ENCODE measurements around the gene IRGQ. TPM values are rescaled to one million over a fixed set of nuclear protein-coding genes. Genes with fewer than 3 reads are reported as not detected.

Gene IRGQ
- polyA plus RNA-seq, 1 donor from 2014 or later, result 156 TPM

DNA sequence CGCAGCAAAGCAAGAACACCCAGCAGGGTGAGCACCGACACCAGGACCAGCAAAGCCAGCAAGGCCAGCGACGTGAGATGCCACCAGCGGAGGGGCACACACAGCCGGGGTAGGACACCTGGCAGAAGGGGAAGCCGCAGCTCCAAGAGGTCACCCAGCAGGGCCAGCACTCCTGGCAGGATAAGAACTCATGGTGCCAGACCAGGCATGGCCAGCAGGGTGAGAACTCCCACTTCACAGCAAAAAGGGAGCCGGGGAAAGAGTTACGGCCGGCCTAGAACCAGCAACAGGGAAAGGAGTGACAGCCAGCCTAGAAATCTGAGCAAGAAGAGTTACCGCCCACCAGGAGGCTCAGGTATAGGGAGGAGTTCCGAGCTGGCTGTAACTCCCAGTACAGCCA, 16.4 kb upstream of the IRGQ start:
- Histone ChIP-seq H3K27me3 (ENCODE audit: insufficient read depth, low read depth, low read length) (no peaks in the 10 kb centered on the region), H3K9ac (ENCODE audit: low read length) (no peak overlapping the region), H3F3A (ENCODE audit: insufficient read depth, low read length, poor library complexity, severe bottlenecking) (no peaks in the 10 kb centered on the region), H3K4me2 (ENCODE audit: low read length) (no peak overlapping the region), H2AFZ (ENCODE audit: low read depth, low read length) (no peak overlapping the region), H3K9me3 (ENCODE audit: low read length) (no peaks in the 10 kb centered on the region), H3K79me2 (replicated peaks; ENCODE audit: insufficient read depth, low read length) (peaks cover 55% of the 10 kb centered on the region), H4K20me1 (ENCODE audit: insufficient read depth) (peaks cover 4% of the 10 kb centered on the region), H3K9me2 (ENCODE audit: insufficient read depth, low read length) (no peaks in the 10 kb centered on the region), H3K27ac (ENCODE audit: low read length) (no peak overlapping the region), H3K4me3 (ENCODE audit: low read length) (no peak overlapping the region), H3K36me3 (ENCODE audit: insufficient read depth, low read length) (peaks cover 5% of the 10 kb centered on the region)
- no peak for TF ChIP-seq RAD21 (conservative IDR thresholded peaks at IDR 0.05)
- TF ChIP-seq, protein P1, sequence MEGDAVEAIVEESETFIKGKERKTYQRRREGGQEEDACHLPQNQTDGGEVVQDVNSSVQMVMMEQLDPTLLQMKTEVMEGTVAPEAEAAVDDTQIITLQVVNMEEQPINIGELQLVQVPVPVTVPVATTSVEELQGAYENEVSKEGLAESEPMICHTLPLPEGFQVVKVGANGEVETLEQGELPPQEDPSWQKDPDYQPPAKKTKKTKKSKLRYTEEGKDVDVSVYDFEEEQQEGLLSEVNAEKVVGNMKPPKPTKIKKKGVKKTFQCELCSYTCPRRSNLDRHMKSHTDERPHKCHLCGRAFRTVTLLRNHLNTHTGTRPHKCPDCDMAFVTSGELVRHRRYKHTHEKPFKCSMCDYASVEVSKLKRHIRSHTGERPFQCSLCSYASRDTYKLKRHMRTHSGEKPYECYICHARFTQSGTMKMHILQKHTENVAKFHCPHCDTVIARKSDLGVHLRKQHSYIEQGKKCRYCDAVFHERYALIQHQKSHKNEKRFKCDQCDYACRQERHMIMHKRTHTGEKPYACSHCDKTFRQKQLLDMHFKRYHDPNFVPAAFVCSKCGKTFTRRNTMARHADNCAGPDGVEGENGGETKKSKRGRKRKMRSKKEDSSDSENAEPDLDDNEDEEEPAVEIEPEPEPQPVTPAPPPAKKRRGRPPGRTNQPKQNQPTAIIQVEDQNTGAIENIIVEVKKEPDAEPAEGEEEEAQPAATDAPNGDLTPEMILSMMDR (IDR thresholded peaks at IDR 0.05; ENCODE audit: poor library complexity, severe bottlenecking), result no peak
- no peak for TF ChIP-seq TAF1 (IDR thresholded peaks at IDR 0.05; ENCODE audit: low read depth)
- TF ChIP-seq MXI1 (conservative IDR thresholded peaks at IDR 0.05; ENCODE audit: poor library complexity, severe bottlenecking), result no peak
- no peak for TF ChIP-seq EP300 (conservative IDR thresholded peaks at IDR 0.05; ENCODE audit: poor library complexity, severe bottlenecking)
- TF ChIP-seq, protein P2, sequence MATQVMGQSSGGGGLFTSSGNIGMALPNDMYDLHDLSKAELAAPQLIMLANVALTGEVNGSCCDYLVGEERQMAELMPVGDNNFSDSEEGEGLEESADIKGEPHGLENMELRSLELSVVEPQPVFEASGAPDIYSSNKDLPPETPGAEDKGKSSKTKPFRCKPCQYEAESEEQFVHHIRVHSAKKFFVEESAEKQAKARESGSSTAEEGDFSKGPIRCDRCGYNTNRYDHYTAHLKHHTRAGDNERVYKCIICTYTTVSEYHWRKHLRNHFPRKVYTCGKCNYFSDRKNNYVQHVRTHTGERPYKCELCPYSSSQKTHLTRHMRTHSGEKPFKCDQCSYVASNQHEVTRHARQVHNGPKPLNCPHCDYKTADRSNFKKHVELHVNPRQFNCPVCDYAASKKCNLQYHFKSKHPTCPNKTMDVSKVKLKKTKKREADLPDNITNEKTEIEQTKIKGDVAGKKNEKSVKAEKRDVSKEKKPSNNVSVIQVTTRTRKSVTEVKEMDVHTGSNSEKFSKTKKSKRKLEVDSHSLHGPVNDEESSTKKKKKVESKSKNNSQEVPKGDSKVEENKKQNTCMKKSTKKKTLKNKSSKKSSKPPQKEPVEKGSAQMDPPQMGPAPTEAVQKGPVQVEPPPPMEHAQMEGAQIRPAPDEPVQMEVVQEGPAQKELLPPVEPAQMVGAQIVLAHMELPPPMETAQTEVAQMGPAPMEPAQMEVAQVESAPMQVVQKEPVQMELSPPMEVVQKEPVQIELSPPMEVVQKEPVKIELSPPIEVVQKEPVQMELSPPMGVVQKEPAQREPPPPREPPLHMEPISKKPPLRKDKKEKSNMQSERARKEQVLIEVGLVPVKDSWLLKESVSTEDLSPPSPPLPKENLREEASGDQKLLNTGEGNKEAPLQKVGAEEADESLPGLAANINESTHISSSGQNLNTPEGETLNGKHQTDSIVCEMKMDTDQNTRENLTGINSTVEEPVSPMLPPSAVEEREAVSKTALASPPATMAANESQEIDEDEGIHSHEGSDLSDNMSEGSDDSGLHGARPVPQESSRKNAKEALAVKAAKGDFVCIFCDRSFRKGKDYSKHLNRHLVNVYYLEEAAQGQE (IDR thresholded peaks at IDR 0.05; ENCODE audit: borderline replicate concordance), result no peak
- TF ChIP-seq POLR2AphosphoS5 (IDR thresholded peaks at IDR 0.05), result no peak
- TF ChIP-seq EZH2 (IDR thresholded peaks at IDR 0.05; ENCODE audit: borderline replicate concordance, insufficient read depth, low read length, poor library complexity, severe bottlenecking), result no peak
- TF ChIP-seq SMC3 (conservative IDR thresholded peaks at IDR 0.05; ENCODE audit: poor library complexity), result no peak

DNA sequence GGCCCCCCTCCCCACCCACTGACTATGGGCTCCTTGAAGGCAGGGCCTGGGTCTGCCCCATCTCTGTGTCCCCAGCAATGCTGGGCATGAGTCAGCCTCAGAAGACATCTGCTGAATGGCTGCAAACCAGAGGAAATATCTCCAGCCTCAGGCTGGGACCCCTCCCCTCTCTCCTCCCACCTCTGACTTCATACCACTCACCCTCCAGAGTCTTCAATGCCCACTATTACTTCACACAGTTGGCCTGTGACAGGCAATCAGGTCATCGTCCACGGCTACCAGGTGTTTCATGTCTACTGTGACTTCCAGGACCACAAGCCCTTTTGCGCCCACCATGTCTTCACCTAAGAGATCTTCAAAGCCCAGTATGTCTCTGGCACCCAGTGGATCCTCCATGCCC, 15.9 kb upstream of the IRGQ start, which contains the start of gene SRRM5:
Gene SRRM5 (plus strand): TSS at position 301 of the 400 bp plus-strand sequence. CDS start 34 bp downstream, at position 335.
- no peaks in the 10 kb centered on the region for H3K9me2 ChIP-seq (ENCODE audit: insufficient read depth, low read length)
- no peaks in the 10 kb centered on the region for H3K9me3 ChIP-seq (ENCODE audit: low read length)
- no peak within 1 kb of the TSS for H3K9ac ChIP-seq (ENCODE audit: low read length)
- H3K4me3 ChIP-seq (ENCODE audit: low read length), result no peak within 1 kb of the TSS
- no peaks in the 10 kb centered on the region for H3K27me3 ChIP-seq (ENCODE audit: insufficient read depth, low read depth, low read length)
- no peak within 1 kb of the TSS for H3K27ac ChIP-seq (ENCODE audit: low read length)
- peaks cover 4% of the 10 kb centered on the region for H4K20me1 ChIP-seq (ENCODE audit: insufficient read depth)
- peaks cover 5% of the 10 kb centered on the region for H3K36me3 ChIP-seq (ENCODE audit: insufficient read depth, low read length)
- no peak for TF ChIP-seq POLR2AphosphoS5 (IDR thresholded peaks at IDR 0.05)
- no peak for TF ChIP-seq TAF1 (IDR thresholded peaks at IDR 0.05; ENCODE audit: low read depth)
- TF ChIP-seq RAD21 (conservative IDR thresholded peaks at IDR 0.05), result no peak
- TF ChIP-seq, protein P1 (IDR thresholded peaks at IDR 0.05; ENCODE audit: poor library complexity, severe bottlenecking), result no peak
- TF ChIP-seq MXI1 (conservative IDR thresholded peaks at IDR 0.05; ENCODE audit: poor library complexity, severe bottlenecking), result no peak
- TF ChIP-seq, protein P2 (IDR thresholded peaks at IDR 0.05; ENCODE audit: borderline replicate concordance), result no peak
- TF ChIP-seq EP300 (conservative IDR thresholded peaks at IDR 0.05; ENCODE audit: poor library complexity, severe bottlenecking), result no peak
- no peak for TF ChIP-seq SMC3 (conservative IDR thresholded peaks at IDR 0.05; ENCODE audit: poor library complexity)
- TF ChIP-seq EZH2 (IDR thresholded peaks at IDR 0.05; ENCODE audit: borderline replicate concordance, insufficient read depth, low read length, poor library complexity, severe bottlenecking), result no peak
- peaks cover 49% of the 10 kb centered on the region for H3K79me2 ChIP-seq (replicated peaks; ENCODE audit: insufficient read depth, low read length)
- H2AFZ ChIP-seq (ENCODE audit: low read depth, low read length), result no peak within 1 kb of the TSS
- no peaks in the 10 kb centered on the region for H3F3A ChIP-seq (ENCODE audit: insufficient read depth, low read length, poor library complexity, severe bottlenecking)
- no peak within 1 kb of the TSS for H3K4me2 ChIP-seq (ENCODE audit: low read length)
